DMS53 (cell line): Measurements from ENCODE around the gene NOP56.

Source experiments
- DNase-seq: peaks from one replicate; lab custom pipeline; 2025; lab: John Stamatoyannopoulos, UW

Gene NOP56, protein sequence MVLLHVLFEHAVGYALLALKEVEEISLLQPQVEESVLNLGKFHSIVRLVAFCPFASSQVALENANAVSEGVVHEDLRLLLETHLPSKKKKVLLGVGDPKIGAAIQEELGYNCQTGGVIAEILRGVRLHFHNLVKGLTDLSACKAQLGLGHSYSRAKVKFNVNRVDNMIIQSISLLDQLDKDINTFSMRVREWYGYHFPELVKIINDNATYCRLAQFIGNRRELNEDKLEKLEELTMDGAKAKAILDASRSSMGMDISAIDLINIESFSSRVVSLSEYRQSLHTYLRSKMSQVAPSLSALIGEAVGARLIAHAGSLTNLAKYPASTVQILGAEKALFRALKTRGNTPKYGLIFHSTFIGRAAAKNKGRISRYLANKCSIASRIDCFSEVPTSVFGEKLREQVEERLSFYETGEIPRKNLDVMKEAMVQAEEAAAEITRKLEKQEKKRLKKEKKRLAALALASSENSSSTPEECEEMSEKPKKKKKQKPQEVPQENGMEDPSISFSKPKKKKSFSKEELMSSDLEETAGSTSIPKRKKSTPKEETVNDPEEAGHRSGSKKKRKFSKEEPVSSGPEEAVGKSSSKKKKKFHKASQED

DNA sequence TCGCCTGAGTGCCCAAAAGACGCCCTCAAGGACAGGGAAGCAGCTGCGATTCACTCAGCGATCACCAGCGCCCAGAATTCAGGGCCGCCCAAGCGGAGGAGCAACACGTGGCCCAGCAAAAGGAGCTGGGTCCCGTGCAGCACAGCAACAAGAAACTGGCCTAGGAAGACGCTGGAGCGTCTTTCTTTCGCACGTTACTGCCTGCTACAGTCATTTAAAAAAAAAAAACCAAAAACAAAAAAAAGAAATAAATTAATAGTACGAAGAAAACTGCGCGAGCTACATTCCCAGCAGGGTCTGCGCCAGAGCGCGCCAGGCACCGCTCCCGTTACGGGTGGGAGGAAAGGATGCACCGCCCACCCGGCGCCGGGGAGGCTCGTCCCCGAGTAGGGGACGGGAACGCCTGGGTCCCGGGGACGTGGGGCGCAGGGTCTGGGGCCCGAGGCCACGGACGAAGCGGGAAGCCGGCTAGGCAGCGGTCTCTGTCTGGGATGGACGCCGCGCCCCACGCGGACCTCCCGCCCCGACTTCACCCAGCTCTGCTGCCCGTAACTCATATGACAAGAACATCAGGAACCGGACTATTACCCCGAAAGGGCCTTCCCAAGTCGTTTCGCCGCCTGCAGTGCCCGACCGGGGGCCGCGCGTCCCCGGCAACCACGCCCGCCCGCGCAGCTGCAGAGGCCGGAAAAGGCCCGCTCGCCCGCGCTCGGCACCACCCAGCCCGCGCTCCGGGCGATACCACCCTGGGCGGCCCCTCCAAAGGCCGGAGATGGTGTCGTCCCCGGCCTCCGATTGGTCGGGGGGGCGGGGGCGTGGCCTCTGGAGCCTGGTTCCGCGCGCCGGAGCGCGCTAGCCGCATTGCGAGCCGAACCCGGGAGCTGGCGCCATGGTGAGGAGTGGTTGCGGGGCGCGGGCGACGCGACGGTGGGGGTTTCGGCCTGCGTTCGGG, at the start of gene NOP56:
NOP56 (plus strand) TSS at position 861 of the 952 bp plus-strand sequence; CDS start at position 890, 29 bp downstream.
- peak; percentile 97 for DNase-seq

DNA sequence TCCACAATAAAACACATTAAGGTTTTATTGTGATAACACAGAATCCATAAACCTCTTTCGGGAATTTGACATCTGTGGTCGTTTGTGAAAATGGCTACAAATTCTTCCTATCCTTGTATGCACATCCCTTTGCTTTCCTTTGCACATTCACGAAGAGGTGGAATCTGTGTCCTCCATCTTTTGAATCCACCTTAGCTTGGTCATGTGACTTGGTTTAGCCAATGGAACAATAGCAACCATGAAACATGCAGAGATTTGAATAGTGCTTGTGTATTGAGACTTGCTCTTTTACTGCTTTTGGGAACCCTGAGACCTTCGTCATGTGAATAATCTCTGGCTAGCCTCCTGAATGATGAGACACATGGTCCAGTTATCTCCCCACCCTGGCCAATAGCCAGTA, 49.7 kb upstream of the NOP56 start:
- no peak for DNase-seq

DNA sequence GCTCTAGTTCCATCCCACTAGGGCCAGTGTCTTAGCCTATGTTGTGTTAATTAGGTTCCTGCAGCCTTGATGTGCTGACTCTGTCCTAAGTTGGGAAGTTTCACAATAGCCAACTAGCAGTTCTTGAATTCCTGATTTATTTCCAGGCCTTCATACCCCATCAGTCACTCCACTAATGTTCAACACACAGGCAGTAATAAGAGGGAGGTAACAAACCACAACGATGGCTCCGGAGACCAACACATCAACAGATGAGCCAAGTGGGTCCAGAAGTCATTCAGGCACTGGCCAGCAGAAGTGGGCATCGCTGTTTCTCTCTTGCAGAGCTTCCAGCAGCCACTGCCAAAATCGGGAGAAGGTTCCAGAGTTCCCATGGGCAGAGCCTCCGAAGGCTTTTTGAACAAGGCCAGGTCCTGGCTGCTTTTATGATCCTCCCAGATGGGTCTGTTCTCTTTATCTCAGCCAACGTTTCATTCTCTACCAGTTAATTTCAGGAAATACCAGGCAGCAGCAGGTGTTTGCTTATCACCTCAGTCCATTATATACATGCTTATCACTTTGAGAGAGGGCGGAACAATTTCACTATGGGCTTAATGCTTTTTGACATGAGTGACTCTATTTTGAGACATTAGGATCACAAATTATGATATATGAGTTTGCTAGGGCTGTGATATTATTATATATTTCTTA, 48.5 kb upstream of the NOP56 start:
- DNase-seq: no peak

DNA sequence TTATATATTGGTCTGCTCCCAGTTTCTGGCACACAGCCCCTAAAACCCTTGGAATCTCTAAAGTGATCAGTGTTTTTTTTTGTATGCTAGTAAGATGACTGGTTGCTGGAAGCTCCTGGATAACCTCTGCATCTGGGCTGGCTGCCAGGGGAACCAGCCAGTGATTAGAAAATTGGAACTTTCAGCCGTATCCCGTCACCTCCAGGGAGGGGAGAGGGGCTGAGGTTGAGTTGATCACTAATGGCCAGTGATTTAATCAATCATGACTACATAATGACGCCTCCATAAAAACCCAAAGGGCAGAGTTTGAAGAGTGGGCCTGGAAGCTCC, 48.0 kb upstream of the NOP56 start:
- no peak for DNase-seq

DNA sequence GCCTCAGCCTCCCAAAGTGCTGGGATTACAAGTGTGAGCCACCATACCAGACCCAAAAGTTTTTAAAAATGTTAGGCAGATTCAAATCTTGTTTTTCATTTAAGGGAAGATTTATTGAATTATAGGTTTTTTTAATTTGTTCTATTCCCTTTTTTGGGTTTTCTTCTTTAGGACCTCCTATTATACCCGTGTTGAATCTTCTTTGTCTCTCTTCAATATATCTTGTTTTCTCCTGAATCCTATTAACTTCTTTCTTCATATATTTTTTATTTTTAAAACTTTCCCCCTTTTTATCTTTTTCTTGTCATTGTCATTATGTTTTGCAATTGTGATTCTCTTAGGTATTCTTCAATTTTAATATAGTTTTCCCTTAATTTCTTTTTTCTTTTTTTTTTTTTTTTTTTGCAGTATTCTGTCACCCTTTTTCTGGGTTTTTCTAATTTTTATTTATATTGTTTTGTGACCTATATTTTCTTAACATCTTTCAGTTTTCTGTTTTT, 45.9 kb upstream of the NOP56 start:
- peak; percentile 15 for DNase-seq

DNA sequence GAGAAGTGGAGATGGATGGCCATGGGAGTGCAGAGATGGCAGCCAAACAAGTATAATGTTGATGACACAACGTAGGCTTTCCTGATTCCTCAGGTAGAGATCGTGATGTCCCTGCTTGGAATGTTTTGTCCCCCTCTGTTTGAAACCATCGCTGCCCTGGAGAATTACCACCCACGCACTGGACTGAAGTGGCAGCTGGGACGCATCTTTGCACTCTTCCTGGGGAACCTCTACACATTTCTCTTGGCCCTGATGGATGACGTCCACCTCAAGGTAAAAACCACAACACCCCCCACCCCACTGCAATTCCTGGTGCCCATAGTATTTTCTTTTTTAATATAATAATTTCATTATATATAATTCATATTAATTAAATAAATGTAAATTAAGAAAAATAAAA, 42.1 kb upstream of the NOP56 start:
- no peak for DNase-seq

DNA sequence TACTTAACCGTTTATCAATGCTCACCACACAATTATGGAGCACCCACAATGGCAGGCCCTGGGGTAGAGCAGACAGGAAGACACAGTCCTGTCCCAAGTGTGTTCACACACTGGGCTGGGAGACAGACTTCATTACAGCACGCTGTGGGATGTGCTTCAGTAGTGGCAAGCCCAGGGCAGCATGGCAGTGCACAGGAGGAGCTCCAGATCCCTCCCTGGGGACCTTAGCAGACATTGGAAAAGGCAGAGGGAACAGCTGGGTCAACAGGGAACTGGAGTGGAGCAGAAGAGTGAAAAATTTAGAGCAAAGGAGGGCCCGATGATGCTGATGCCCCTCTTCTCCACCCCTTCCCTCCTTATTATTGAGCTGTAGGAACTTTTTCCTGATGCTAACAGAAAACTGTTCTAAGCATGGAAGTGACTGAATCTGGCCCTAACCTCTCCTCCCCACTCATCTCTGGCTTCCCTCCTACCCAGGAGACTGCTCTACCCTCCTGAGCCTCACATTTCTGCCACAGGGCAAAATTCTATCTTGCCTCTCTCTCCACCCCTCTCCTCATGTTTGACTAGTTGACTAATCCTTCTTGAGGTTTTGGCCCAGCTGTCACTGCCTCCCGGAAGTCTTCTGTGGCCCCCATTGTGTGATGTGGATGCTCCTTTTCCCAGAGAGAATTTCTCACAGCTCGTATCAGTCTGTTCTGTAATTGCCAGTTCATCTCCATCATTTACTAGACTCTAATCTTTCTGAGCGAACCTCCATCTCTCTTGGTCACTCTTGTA, 41.3 kb upstream of the NOP56 start:
- no peak for DNase-seq

DNA sequence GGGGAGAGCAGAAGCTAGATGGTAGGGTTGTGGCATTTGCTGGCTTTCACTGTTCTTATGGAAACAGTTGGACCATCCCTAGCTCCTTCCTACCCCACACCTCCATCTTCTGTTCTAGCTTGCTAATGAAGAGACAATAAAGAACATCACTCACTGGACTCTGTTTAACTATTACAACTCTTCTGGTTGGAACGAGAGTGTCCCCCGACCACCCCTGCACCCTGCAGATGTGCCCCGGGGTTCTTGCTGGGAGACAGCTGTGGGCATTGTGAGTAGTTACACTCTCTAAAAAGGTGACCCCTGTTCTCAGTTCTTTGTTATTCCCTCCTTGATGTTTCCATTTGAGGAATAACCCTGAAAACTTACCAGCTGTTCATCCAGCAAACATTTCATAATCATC, 40.4 kb upstream of the NOP56 start:
- no peak for DNase-seq

DNA sequence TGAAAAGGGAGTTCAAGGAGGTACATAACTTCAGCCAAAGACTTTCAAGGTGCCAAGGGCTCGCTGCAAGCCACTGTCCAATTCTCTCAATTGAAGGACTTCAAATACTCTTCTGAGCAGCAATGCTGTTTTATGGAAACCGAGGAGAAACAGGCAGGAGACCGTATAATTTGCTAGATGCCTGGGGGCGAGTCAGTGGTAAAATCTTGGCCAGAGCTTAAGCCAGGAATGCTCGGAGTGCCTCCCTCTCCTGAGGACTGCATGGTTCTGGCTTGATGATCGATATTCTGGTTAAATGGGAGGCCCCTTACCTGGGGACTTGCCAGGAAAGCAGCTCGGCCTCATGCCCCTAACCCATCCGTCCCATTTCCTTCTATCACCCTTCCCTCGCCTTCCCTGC, 35.8 kb upstream of the NOP56 start:
- DNase-seq: no peak

DNA sequence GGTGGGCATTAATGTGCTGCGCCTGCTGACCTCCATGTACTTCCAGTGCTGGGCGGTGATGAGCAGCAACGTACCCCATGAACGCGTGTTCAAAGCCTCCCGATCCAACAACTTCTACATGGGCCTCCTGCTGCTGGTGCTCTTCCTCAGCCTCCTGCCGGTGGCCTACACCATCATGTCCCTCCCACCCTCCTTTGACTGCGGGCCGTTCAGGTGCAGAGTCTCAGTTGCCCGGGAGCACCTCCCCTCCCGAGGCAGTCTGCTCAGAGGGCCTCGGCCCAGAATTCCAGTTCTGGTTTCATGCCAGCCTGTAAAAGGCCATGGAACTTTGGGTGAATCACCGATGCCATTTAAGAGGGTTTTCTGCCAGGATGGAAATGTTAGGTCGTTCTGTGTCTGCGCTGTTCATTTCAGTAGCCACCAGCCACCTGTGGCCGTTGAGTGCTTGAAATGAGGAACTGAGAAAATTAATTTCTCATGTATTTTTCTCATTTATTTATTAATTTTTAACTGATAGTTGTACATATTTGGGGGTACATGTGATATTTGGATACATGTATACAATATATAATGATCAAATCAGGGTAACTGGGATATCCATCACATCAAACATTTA, 35.2 kb upstream of the NOP56 start:
- DNase-seq: no peak

DNA sequence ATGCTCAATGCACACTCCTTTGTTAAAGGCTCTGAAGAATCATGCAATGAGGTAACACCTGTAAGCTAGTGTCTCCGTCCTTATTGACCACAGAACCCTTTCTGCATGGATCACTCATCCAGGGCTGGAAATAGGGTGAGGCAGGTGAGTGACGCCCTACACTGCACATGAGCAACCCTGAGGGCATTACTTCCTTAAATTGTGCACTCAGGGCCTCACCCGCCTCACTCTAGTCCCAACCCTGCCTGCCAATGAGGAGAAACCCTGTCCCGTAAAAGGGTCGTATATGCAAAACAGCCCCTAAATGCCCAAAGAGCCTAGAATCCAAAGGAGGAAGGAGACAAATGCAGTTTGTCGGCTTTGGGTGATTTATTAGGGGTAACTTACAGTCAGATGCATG, 33.6 kb upstream of the NOP56 start:
- DNase-seq: no peak

DNA sequence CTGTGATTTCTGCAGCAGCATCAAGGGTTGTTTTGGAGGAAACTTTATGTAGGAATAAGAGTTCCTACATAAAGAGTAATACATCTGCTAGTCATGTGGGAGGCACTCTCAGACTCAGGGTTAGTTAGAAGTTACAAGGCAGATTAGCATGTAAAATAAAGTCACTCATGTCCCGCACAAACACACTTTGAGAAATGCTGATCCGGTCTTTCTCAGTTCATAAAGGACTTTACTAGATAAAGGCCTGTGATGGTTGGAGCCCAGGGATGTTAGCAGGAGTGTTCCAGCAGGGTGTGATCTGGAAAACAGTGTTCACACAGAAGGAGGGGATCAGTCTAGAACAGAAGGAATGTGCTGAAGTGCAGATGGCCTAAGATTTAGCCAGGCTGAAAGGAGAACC, 33.1 kb upstream of the NOP56 start:
- no peak for DNase-seq

DNA sequence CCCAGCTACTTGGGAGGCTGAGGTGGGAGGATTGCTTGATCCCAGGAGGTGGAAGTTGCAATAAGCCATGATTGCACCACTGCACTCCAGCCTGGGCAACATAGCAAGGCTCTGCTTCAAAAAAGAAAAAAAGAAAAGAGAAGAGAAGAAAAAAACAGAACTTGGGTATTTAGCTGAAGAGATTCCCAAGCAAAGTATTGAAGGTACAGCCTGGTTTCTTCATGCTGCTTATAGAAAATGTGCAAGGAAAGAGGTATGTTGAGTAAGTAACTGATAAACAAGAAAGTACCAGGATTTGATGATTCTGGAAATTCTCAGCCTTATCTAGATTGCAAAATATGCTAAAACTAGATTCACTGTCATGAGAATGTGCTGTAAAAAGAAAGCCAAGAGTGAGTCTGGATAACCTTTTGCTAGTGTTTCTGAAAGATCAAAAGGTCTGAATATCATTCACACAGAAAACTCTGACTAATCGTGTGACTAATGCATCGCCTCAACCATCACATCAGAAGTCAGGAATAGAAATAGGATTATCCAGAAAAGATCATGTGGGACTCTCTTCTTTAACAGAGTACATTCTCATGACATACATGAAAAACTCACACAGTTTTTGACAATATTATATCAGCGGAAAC, 32.4 kb upstream of the NOP56 start:
- no peak for DNase-seq

DNA sequence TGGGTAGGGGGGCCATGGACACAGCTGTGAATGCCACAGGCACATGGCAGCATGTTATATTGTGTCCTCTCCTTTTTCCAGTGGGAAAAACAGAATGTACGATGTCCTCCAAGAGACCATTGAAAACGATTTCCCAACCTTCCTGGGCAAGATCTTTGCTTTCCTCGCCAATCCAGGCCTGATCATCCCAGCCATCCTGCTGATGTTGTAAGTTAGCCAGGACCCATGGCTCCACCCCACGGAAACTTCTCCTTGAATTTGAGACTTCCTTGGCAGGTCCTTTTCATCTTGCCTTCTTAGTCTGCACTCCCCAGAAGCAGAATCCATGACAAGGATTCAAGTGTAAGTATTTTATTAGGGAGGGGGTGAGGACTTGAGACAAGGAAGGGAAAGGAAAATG, 28.2 kb upstream of the NOP56 start:
- DNase-seq: no peak

DNA sequence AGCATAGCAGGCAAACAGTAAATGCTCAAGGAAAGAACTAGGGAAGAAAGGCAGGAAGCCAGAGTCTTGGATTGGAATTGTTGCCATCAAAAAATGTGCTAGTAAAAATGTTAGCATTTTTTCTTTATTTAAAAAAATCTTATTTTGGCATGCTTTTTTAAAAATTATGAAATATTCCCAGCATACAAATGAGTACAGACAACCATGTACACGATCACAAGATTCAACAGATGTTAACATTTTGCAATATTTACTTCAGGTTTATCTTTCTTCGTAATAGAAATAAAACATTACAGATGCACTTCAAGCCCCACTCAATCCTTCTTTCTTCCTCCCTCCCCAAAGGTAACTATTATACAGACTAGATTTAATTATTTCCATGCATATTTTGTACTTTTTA, 27.4 kb upstream of the NOP56 start:
- DNase-seq: no peak

DNA sequence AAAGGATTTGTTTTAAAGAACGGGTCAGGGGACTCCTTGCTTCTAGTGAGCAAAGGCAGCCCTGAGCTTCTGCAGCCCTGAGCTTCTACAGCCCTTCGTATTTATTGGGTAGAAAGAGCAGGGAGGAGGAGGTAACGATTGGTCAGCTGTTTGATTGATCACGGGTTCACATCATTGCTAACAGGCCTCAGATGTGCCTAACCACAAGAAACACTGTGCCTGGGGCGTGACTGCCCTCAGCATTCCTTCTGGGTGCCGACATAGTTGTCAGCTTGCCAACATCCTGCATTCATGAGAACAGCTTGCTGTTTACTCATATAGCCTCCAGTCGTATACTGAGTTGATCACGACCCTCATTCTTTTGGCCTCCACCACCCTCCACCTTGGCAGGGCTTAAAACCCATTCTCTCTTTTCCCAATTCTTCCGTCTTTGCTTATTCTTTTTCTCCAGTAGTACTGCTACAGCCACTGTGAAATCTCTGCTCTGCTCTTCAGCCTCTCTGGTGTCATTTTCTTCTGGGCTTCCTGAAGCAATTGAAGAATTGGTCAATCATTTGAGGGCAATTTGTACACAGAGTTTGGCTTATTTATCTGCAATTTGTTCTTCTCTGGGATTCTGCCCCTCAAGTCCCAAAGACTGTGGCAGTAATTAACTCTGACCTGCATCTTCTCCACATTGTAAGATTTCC, 25.4 kb upstream of the NOP56 start:
- DNase-seq: peak; percentile 48

DNA sequence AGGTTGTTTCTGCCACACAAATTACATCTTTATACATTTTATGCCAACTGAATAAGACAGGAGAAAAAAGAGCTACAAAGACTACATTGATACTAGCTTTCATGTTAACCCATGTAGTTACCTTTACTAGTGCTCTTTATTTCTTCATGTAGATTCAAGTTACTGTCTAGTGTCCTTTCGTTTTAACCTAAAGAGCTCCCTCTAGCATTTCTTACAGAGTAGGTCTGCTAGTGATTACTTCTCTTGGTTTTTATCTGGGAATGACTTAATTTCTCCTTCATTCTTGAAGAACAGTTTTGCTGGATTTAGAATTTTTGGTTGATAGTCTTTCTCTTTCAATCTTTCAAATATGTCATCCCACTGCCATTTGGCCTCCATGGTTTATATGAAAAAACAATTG, 21.2 kb upstream of the NOP56 start:
- no peak for DNase-seq

DNA sequence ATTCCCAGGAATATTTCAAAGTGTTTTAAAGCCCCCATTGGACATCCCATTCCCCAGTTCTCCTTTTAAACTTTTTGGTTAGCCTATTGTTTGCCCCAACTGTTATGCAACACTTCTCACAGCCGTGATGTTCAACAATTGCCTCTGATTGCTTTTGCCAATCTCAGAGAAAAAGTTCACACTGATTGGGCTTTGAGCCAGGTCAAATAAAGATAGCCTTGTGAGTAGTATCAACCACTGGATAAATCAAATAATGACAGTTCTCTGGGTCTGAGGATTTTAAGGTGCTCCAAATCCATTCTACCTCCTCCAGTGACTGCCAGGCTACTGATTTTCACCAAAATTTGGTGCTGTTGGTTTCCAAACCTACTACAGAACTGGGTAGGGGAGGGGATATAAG, 19.1 kb upstream of the NOP56 start:
- no peak for DNase-seq

DNA sequence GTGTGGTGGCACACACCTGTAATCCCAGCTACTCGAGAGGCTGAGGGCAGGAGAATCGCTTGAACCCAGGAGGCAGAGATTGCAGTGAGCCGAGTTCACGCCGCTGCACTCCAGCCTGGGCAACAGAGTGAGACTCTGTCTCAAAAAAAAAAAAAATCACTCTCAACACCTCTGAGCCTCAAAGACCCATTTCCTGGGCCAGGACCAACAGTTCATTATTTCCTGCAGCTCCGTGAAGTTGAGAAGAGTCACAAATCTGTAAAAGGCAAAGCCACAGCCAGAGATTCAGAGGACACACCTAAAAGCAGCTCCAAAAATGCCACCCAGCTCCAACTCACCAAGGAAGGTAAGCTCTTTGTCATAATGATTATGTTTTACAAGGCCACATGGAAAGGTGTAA, 15.2 kb upstream of the NOP56 start:
- no peak for DNase-seq

DNA sequence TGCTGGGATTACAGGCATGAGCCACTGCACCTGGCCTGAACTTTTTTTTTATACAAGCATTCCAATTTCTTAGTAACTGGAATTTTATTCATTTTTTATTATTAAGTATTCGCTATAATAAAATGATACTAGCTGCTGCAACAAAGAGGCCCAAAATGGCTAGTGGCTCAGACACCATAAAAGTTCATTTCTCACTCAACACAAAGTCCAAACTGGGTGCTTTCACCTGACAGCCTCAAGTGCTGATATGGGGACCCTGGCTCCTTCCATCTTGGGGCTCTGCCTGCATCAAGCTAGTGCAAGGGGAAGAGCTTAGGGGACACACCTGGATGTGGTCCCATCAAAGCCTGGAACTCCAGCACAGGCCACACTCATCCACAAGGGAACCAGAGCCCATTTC, 12.2 kb upstream of the NOP56 start:
- DNase-seq: no peak
